K562 (cell line): ENCODE results near the gene KPNA1. TPM values are rescaled to one million over a fixed set of nuclear protein-coding genes. Genes with fewer than 3 reads are reported as not detected.

Experiments used
- ARHGAP35 ChIP-seq: fragments of 450-650 bp; IDR thresholded peaks from 2 replicates; pipeline ENCODE4 v1.6.1; 2018; ENCODE audit not compliant: partially characterized antibody
- BRCA1 ChIP-seq, 2 experiments: fragments of 450-650 bp in 1 of 2; sonication (generic) in 1 of 2; formaldehyde crosslinking in 1 of 2; IDR thresholded peaks; 2 replicates each; pipeline versions ENCODE4 v1.5.0 to v1.6.1; 2017 to 2020; ENCODE audit warnings: mild to moderate bottlenecking in 1 of 2, missing genetic modification reagents in 1 of 2
- BRF2 ChIP-seq: IDR thresholded peaks from 3 replicates; pipeline ENCODE4 v1.6.1; 2011; ENCODE audit warnings: borderline replicate concordance, mild to moderate bottlenecking; ENCODE audit not compliant: insufficient read length, insufficient read depth
- C11orf30 ChIP-seq: fragments of 450-650 bp; IDR thresholded peaks from 2 replicates; pipeline ENCODE4 v1.6.1; 2016; ENCODE audit warnings: low read depth, mild to moderate bottlenecking
- CBX3 ChIP-seq, 2 experiments: IDR thresholded peaks; 1 replicate in 1 of 2; 2 replicates in 1 of 2; pipeline ENCODE4 v1.6.1; 2012; ENCODE audit warnings: inconsistent platforms in 2 of 2, low read length in 2 of 2, borderline replicate concordance in 1 of 2, control low read depth in 1 of 2
- CREM ChIP-seq: IDR thresholded peaks from 2 replicates; pipeline ENCODE4 v1.6.1; 2014; ENCODE audit warnings: antibody characterized with exemption, low read depth
- FOS ChIP-seq: IDR thresholded peaks from 3 replicates; pipeline ENCODE4 v1.6.1; 2011; ENCODE audit not compliant: insufficient read length; ENCODE audit errors: extremely low read depth
- FOXM1 ChIP-seq, 2 experiments: fragments of 450-650 bp in 1 of 2; sonication (generic) in 1 of 2; formaldehyde crosslinking in 1 of 2; IDR thresholded peaks; 2 replicates each; pipeline versions ENCODE4 v1.6.1 to v1.9.0; 2017 to 2022; ENCODE audit warnings: low read depth in 2 of 2, mild to moderate bottlenecking in 2 of 2, missing genetic modification reagents in 1 of 2, moderate library complexity in 1 of 2
- HDAC3 ChIP-seq: fragments of 450-650 bp; IDR thresholded peaks from 2 replicates; pipeline ENCODE4 v1.6.1; 2018; ENCODE audit warnings: borderline replicate concordance, mild to moderate bottlenecking, moderate library complexity; ENCODE audit not compliant: partially characterized antibody
- HES1 ChIP-seq: fragments of 450-650 bp; IDR thresholded peaks from 2 replicates; pipeline ENCODE4 v1.6.1; 2016; ENCODE audit warnings: low read depth, mild to moderate bottlenecking, moderate library complexity
- HOMEZ ChIP-seq: fragments of 250-450 bp; sonication (Bioruptor Pico); IDR thresholded peaks from 2 replicates; pipeline ENCODE4 v1.4.0; 2020; ENCODE audit warnings: mild to moderate bottlenecking, moderate library complexity
- LARP7 ChIP-seq: fragments of 450-650 bp; IDR thresholded peaks from 2 replicates; pipeline ENCODE4 v1.6.1; 2016
- MYBL2 ChIP-seq, 2 experiments: fragments of 450-650 bp in 1 of 2; sonication (generic) in 1 of 2; formaldehyde crosslinking in 1 of 2; IDR thresholded peaks; 2 replicates each; pipeline versions ENCODE4 v1.6.1 to v1.8.1; 2017 to 2022; ENCODE audit warnings: borderline replicate concordance in 1 of 2, inconsistent platforms in 1 of 2, low read depth in 1 of 2, mild to moderate bottlenecking in 1 of 2, missing genetic modification reagents in 1 of 2, moderate library complexity in 1 of 2
- NCOA4 ChIP-seq: fragments of 450-650 bp; IDR thresholded peaks from 2 replicates; pipeline ENCODE4 v1.6.1; 2018; ENCODE audit warnings: mild to moderate bottlenecking; ENCODE audit not compliant: partially characterized antibody
- TCFL5 ChIP-seq: fragments of 250-450 bp; sonication (Bioruptor Pico); conservative IDR thresholded peaks from 2 replicates; pipeline ENCODE4 v1.6.1; 2021; ENCODE audit warnings: mild to moderate bottlenecking, moderate library complexity, matching md5 sums
- TEAD1 ChIP-seq, 2 experiments: fragments of 450-650 bp in 1 of 2; sonication (generic) in 1 of 2; formaldehyde crosslinking; IDR thresholded peaks; 2 replicates each; pipeline versions ENCODE4 v1.4.0 to v1.8.0; 2020 to 2022; ENCODE audit warnings: mild to moderate bottlenecking in 2 of 2, missing genetic modification reagents in 1 of 2
- ZBTB5 ChIP-seq: fragments of 450-650 bp; IDR thresholded peaks from 2 replicates; pipeline ENCODE4 v1.6.1; 2017; ENCODE audit warnings: antibody characterized with exemption
- ZNF232 ChIP-seq: sonication (generic); formaldehyde crosslinking; IDR thresholded peaks from 2 replicates; pipeline ENCODE4 v1.8.0; 2022; ENCODE audit warnings: mild to moderate bottlenecking, missing genetic modification reagents
- ZNF324 ChIP-seq: fragments of 250-450 bp; sonication (Bioruptor Pico); IDR thresholded peaks from 2 replicates; pipeline ENCODE4 v1.4.0; 2020; ENCODE audit warnings: mild to moderate bottlenecking
- ZNF431 ChIP-seq: sonication (generic); formaldehyde crosslinking; IDR thresholded peaks from 2 replicates; pipeline ENCODE4 v1.8.0; 2022; ENCODE audit warnings: mild to moderate bottlenecking, missing genetic modification reagents
- ZNF785 ChIP-seq: fragments of 250-450 bp; sonication (Bioruptor Pico); IDR thresholded peaks from 2 replicates; pipeline ENCODE4 v1.4.0; 2020; ENCODE audit warnings: mild to moderate bottlenecking
- polyA plus RNA-seq, 8 experiments: library from polyadenylated mRNA; depleted of rRNA in 4 of 8; stranded (reverse) in 5 of 8; unstranded in 3 of 8; fragments of >200 nt; fragmentation: Nextera tagmentation in 2 of 8; fragmentation: Illumina TruSeq in 1 of 8; extraction: Ambion mirVana in 2 of 8; extraction: Trizol in 1 of 8; gene quantifications; 2 replicates each; pipeline versions ENCODE4 v1.2.1 to v1.2.3, GENCODE V29; 2011 to 2014; ENCODE audit warnings: inconsistent platforms in 1 of 8, missing spikeins in 1 of 8
- total RNA-seq, 7 experiments: library from RNA; depleted of rRNA in 6 of 7; stranded (reverse); fragments of >200 nt in 6 of 7; fragmentation: Illumina TruSeq in 2 of 7; extraction: Trizol in 2 of 7; gene quantifications; 2 replicates each; pipeline versions ENCODE4 v1.2.1 to v1.2.3, GENCODE V29; 2011 to 2021; ENCODE audit warnings: low replicate concordance in 1 of 7

The KPNA1 gene
- total and polyA plus RNA-seq, 9 of the 15 experiments (the other 6 are each of a cell fraction or from before 2014, with no cell fraction given) = 9.3 to 53.8 (median 33.5) TPM

GRCh38 chr3:122383771-122384697 is 130.7 kb downstream of the KPNA1 start, which contains the start of gene FAM162A (continued):
- TF ChIP-seq ZBTB5 = no peak
- peak; percentile 73; the same call in 1 of the 2 replicates for TF ChIP-seq ZNF431 (CRISPR knock-in tag)
- TF ChIP-seq BRCA1 (IDR thresholded peaks at IDR 0.05) = no peak
- TF ChIP-seq BRCA1 (CRISPR knock-in tag; IDR thresholded peaks at IDR 0.05) = no peak
- TF ChIP-seq LARP7 = no peak
- no peak for TF ChIP-seq BRF2
- TF ChIP-seq TEAD1 (CRISPR knock-in tag; IDR thresholded peaks at IDR 0.05) = no peak
- TF ChIP-seq CREM = peak; percentile 93
- no peak for TF ChIP-seq ZNF232 (CRISPR knock-in tag)
- peak; percentile 62 for TF ChIP-seq C11orf30
- no peak for TF ChIP-seq HOMEZ
- no peak for TF ChIP-seq HDAC3
- peak in 1 of 2 experiments; percentile 24; a peak in 1 of 3 replicates for TF ChIP-seq CBX3 (IDR thresholded peaks at IDR 0.05; ENCODE audit: borderline replicate concordance in 1 of 2, low read length in 2 of 2)
- TF ChIP-seq ZNF785 (CRISPR knock-in tag) = no peak
- no peak for TF ChIP-seq ARHGAP35
- TF ChIP-seq FOXM1 (IDR thresholded peaks at IDR 0.05; ENCODE audit: low read depth) = no peak
- TF ChIP-seq FOXM1 (CRISPR knock-in tag; IDR thresholded peaks at IDR 0.05; ENCODE audit: low read depth) = no peak
- TF ChIP-seq FOS = no peak
- no peak for TF ChIP-seq TCFL5 (CRISPR knock-in tag)
- no peak for TF ChIP-seq HES1
- no peak for TF ChIP-seq NCOA4
- TF ChIP-seq MYBL2 (IDR thresholded peaks at IDR 0.05; ENCODE audit: low read depth) = no peak
- no peak for TF ChIP-seq MYBL2 (CRISPR knock-in tag; IDR thresholded peaks at IDR 0.05; ENCODE audit: borderline replicate concordance)
- TF ChIP-seq ZNF324 (CRISPR knock-in tag) = no peak
